Measurements from ENCODE around the gene ZNF800.

ZNF800 gene

DNA sequence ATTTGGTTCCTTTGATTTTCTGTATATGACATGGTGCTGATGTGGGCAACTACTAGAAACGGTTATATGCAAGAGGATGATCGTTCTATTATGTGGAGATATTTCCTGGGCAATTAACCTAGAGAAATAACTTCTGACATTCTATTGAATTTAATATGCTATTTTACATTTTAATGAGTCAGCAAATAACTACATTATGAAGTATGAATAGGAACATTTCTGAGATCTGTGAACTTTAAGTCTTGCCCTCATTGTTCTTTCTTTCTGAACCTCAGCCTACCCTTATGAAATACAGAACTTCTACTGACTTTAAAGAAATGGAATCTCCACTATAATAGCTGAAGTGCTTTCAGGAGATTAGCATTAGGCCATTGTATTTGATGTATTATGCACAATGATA lies 59.6 kb downstream of the ZNF800 start:
- Histone ChIP-seq H3K27ac (no peak overlapping the region), H3K4me3 (no peak overlapping the region)
- no peak for DNase-seq (ENCODE audit: low spot score)
- TF ChIP-seq, protein P1, sequence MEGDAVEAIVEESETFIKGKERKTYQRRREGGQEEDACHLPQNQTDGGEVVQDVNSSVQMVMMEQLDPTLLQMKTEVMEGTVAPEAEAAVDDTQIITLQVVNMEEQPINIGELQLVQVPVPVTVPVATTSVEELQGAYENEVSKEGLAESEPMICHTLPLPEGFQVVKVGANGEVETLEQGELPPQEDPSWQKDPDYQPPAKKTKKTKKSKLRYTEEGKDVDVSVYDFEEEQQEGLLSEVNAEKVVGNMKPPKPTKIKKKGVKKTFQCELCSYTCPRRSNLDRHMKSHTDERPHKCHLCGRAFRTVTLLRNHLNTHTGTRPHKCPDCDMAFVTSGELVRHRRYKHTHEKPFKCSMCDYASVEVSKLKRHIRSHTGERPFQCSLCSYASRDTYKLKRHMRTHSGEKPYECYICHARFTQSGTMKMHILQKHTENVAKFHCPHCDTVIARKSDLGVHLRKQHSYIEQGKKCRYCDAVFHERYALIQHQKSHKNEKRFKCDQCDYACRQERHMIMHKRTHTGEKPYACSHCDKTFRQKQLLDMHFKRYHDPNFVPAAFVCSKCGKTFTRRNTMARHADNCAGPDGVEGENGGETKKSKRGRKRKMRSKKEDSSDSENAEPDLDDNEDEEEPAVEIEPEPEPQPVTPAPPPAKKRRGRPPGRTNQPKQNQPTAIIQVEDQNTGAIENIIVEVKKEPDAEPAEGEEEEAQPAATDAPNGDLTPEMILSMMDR (IDR thresholded peaks at IDR 0.05): no peak

DNA sequence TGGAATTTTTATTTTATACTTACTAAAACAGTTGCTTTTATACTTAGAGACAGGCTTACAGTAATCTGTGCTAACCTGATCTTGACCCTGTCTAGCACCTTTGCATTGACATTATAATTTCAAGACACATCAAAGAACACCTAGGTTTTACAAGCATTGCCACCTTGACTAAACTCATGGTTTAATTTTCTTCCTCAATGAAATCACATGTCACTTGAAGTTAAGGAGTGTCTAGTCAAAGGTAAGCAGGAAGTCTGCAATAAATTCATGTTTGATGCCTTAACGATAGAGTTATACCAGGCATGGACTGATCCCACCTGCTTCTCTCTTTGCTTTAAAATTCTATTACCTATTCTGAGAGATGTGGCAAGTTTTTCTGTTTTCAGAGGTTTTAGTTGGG lies 62.4 kb downstream of the ZNF800 start:
- H3K27ac ChIP-seq: no peak overlapping the region
- H3K4me3 ChIP-seq: no peak overlapping the region
- TF ChIP-seq, protein P1 (IDR thresholded peaks at IDR 0.05): no peak
- no peak for DNase-seq (ENCODE audit: low spot score)

DNA sequence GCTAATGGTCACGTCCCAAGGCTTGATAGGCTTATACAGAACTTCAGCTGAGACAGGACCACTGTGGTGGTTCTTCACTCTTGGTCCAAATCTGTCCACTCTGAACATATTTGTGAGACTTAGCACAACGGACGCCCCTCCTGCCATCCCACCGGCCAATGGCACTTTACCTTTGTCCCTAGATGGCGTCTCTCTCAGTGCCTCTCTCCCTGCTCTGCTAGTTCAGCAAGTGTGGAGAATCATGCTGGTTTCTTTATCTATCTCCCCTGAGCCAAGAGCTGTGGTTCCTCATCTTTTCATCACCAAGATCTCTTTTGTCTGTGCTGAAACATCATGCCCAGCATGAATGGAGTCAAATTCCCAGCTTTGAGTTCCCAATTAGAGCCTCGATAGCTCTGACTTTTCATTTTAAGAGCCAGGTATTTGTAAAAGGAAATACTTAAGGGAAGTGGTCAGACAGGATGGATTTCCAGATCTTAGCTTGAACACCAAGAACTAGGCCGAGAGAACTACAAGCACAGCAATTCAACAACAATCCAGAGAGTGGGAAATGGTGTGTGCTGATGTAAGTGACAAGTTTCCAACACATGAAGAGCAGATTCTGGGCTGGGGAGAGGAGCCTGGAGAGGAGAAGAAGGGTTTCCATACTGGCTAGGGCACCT lies 69.5 kb downstream of the ZNF800 start:
- TF ChIP-seq, protein P1 (IDR thresholded peaks at IDR 0.05): no peak
- DNase-seq (ENCODE audit: low spot score): no peak

DNA sequence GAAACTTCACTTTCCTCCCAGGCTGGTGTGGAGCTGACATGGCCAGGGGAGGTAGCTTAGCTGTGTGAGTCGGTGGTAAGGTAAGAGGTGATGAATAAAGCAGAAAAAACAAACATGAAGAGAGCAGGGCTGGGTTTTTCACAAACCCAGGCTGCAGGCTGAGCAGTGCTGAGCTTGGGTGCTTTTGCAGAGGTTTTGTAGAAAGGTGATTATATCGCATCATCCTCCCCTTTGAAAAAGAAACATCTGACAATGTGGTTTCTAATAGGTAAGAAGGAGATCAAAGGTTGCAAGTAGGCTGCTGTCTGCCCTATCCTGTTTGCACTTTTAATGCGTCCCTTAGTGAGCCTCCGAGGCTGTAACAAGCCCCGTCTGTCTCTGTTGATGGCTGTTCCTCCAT lies 70.2 kb downstream of the ZNF800 start:
- Histone ChIP-seq H3K27ac (no peak overlapping the region), H3K4me3 (no peak overlapping the region)
- TF ChIP-seq, protein P1 (IDR thresholded peaks at IDR 0.05): no peak
- no peak for DNase-seq (ENCODE audit: low spot score)

More for the DNA sequence above, 69.5 kb downstream of the ZNF800 start:
- H3K4me3 ChIP-seq: no peak overlapping the region
- no peak overlapping the region for H3K27ac ChIP-seq

DNA sequence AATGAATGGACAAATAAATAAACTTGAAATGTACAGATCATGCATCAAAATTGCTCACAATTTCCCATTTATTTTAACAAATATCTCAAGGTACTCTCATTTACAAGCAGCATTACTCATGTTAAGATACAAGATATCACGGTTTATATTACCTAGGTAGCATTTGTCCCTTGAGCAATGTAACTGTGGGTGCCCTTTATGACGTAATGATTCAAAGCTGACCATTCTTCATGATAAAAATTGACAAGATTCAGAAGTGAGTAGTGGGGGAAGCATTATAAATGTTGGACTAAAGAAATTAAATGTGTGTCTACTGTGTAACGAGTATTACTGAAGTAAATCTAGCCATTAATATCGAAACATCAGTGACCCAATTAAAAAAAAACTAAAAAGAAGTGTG lies 71.5 kb downstream of the ZNF800 start:
- Histone ChIP-seq H3K4me3 (no peak overlapping the region), H3K27ac (no peak overlapping the region)
- TF ChIP-seq, protein P1 (IDR thresholded peaks at IDR 0.05): no peak
- no peak for DNase-seq (ENCODE audit: low spot score)

Data from coronary artery (tissue), 2 donors.